Measurements from ENCODE around the gene PLAGL1. TPM values are rescaled to one million over a fixed set of nuclear protein-coding genes. Genes with fewer than 3 reads are reported as not detected.

PLAGL1 gene
- total and polyA plus RNA-seq, 2 of the 8 experiments (the other 6 are each of a cell fraction or from before 2014, with no cell fraction given), result 0.94 to 1.1 TPM

DNA sequence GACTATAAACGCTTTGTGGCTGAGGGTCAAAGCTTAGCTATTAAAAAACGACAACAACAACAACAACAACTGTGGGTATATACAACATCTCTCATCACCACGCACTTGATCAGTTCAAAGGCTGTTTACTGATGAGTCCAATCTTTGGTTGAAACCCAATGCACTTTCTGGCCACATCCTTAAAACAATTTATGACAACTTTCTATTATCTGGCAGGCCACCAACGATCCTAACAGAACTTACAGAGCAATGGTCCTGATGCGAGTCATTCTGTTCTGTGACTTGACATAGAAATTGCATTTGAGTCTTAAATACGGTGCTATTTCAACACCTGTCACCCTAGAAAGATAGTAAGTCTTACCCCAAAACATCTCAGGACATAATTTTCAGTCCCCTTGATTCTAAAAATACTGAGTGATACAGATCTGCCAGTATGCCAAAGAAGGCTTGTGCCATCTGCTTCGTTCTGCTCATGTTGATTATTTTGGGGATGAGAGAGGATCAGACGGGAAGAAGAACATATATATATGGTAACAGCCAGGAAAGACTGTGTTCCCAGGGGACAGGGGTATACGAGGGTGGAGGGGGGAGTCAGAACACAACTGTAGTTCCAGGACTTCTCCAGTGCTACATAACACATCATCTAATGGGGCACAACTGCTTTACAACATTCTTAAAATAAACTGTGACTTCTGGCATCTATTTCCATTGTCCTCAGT, 55.8 kb downstream of the PLAGL1 start:
- Histone ChIP-seq H2BK12ac (ENCODE audit: low read depth, low read length) (no peak overlapping the region), H3K4me2 (ENCODE audit: insufficient read depth in 1 of 2, low read depth in 2 of 2, low read length in 2 of 2) (no peak overlapping the region), H3K27ac (ENCODE audit: low read depth, low read length) (no peak overlapping the region), H2BK20ac (ENCODE audit: low read length) (no peak overlapping the region), H3K36me3 (ENCODE audit: control insufficient read depth in 2 of 4, insufficient read depth in 4 of 4, low read length in 3 of 4) (no peaks in the 10 kb centered on the region), H2AFZ (ENCODE audit: low read length) (no peak overlapping the region), H3K9me3 (ENCODE audit: insufficient read depth in 2 of 2, low read depth in 1 of 2, low read length in 1 of 2) (peaks cover 3 to 4% of the 10 kb centered on the region in 2 experiments), H3K18ac (ENCODE audit: extremely low read depth, low read length) (no peak overlapping the region), H3K4me1 (replicated peaks in 1 of 4; ENCODE audit: control insufficient read depth in 3 of 4, insufficient read depth in 4 of 4, low read length in 3 of 4) (peaks cover 0 to 4% (median 1%) of the 10 kb centered on the region in 4 experiments; a peak in 4 of 7 replicates), H4K91ac (replicated peaks; ENCODE audit: insufficient read length, low read length) (no peak overlapping the region), H3K4ac (replicated peaks; ENCODE audit: insufficient read length, low read depth, low read length) (no peak overlapping the region), H2BK120ac (replicated peaks; ENCODE audit: low read depth, low read length) (no peak overlapping the region), H3K27me3 (replicated peaks in 1 of 4; ENCODE audit: control insufficient read depth in 3 of 4, extremely low read depth in 1 of 4, insufficient read depth in 3 of 4, low read length in 3 of 4) (peaks cover 9 to 24% (median 23%) of the 10 kb centered on the region in 4 experiments), H4K20me1 (replicated peaks in 1 of 2; ENCODE audit: control insufficient read depth in 1 of 2, insufficient read depth in 2 of 2, low read length in 2 of 2) (no peaks in the 10 kb centered on the region), H4K8ac (ENCODE audit: extremely low read depth, insufficient read depth, low read length) (no peak overlapping the region), H2BK5ac (ENCODE audit: low read depth, low read length) (no peak overlapping the region), H3K79me2 (ENCODE audit: control insufficient read depth in 1 of 2, insufficient read depth in 2 of 2, low read length in 2 of 2) (no peaks in the 10 kb centered on the region), H3K23ac (ENCODE audit: insufficient read length) (no peak overlapping the region), H3K4me3 (ENCODE audit: extremely low read depth in 1 of 4, insufficient read depth in 2 of 4, low read depth in 3 of 4, low read length in 4 of 4) (no peak overlapping the region), H3K56ac (replicated peaks; ENCODE audit: insufficient read length, low read depth, low read length) (no peak overlapping the region), H2BK15ac (ENCODE audit: low read length) (no peak overlapping the region), H3K79me1 (ENCODE audit: low read depth, low read length) (no peaks in the 10 kb centered on the region), H3K23me2 (ENCODE audit: low read depth, low read length) (no peaks in the 10 kb centered on the region), H2AK5ac (ENCODE audit: low read depth, low read length) (no peak overlapping the region), H3K14ac (ENCODE audit: insufficient read length) (no peak overlapping the region), H4K5ac (ENCODE audit: insufficient read length, low read depth, low read length) (no peak overlapping the region), H3K9ac (replicated peaks in 1 of 4; ENCODE audit: extremely low read depth in 1 of 4, low read depth in 3 of 4, low read length in 3 of 4) (no peak overlapping the region)
- POLR2A ChIA-PET (ENCODE audit: partially characterized antibody), result interaction anchor here (1.1 kb wide), 1 partner anchor 7 kb away, joined by 4 read pairs; no protein-coding TSS in a partner anchor
- CTCF ChIA-PET (ENCODE audit: partially characterized antibody), result interaction anchor here (1.4 to 18.3 kb wide), 5 partner anchors 9 to 61 kb away, joined by 3 to 591 read pairs (median 32); no protein-coding TSS in a partner anchor
- WGBS, 2 experiments (ENCODE audit: extremely low coverage in 1 of 2, insufficient coverage in 1 of 2, insufficient read length in 1 of 2, insufficient replicate concordance in 2 of 2, low coverage in 1 of 2, low lambda C conversion rate in 2 of 2, missing lambda C conversion rate in 1 of 2), result 85% methylated on average over 9 of the region's 9 CpGs; no CpG with 5 or more reads in 1 of the 2 experiments
- TF ChIP-seq SAP30 (IDR thresholded peaks at IDR 0.05; ENCODE audit: insufficient read depth, insufficient replicate concordance, low read length) (no peak), BRCA1 (IDR thresholded peaks at IDR 0.05; ENCODE audit: low read depth, low read length) (no peak), HDAC2 (IDR thresholded peaks at IDR 0.05; ENCODE audit: borderline replicate concordance in 1 of 2, low read depth in 2 of 2, low read length in 2 of 2) (no peak), KDM5A (IDR thresholded peaks at IDR 0.05; ENCODE audit: low read length) (no peak), CEBPB (IDR thresholded peaks at IDR 0.05; ENCODE audit: low read depth, low read length) (no peak), ATF3 (IDR thresholded peaks at IDR 0.05; ENCODE audit: insufficient read depth, low read depth, low read length) (no peak), ASH2L (IDR thresholded peaks at IDR 0.05; ENCODE audit: low read length) (no peak)
- DNase-seq (ENCODE audit: low read depth in 1 of 2, low spot score in 2 of 2), result no peak
- FAIRE-seq, result no peak
